MM.1S (cell line): ENCODE measurements around the gene RANBP1.

Experiments used
- DNase-seq: peaks from one replicate; pipeline ENCODE4 v3.0.0-alpha.2; 2015
- H2AFZ ChIP-seq: fragments of 300-600 bp; sonication (generic); 2 replicates; pipeline ENCODE4 v1.6.0; 2016; ENCODE audit warnings: antibody characterized with exemption, low read length
- H3F3A ChIP-seq: fragments of 300-600 bp; sonication (generic); 2 replicates; pipeline ENCODE4 v1.6.1; 2016; ENCODE audit warnings: mild to moderate bottlenecking, antibody characterized with exemption, low read length, moderate library complexity, mixed read lengths; ENCODE audit not compliant: insufficient read depth
- H3K27ac ChIP-seq: fragments of 300-600 bp; sonication (generic); 2 replicates; pipeline ENCODE4 v1.5.1; 2016; ENCODE audit warnings: mild to moderate bottlenecking, low read length
- H3K27me3 ChIP-seq: fragments of 300-600 bp; sonication (generic); replicated peaks from 2 replicates; pipeline ENCODE4 v1.6.0; 2016; ENCODE audit warnings: low read length; ENCODE audit not compliant: insufficient read depth
- H3K36me3 ChIP-seq: fragments of 300-600 bp; sonication (generic); replicated peaks from 2 replicates; pipeline ENCODE4 v1.6.1; 2016; ENCODE audit warnings: mild to moderate bottlenecking, low read length, mixed read lengths; ENCODE audit not compliant: insufficient read depth
- H3K4me1 ChIP-seq: fragments of 300-600 bp; sonication (generic); 2 replicates; pipeline ENCODE4 v1.6.1; 2016; ENCODE audit warnings: low read length, mixed read lengths
- H3K4me2 ChIP-seq: fragments of 300-600 bp; sonication (generic); 2 replicates; pipeline ENCODE4 v1.6.0; 2016; ENCODE audit warnings: low read depth, low read length
- H3K4me3 ChIP-seq: fragments of 300-600 bp; sonication (generic); 2 replicates; pipeline ENCODE4 v1.5.1; 2016; ENCODE audit warnings: low read length, mixed read lengths
- H3K79me2 ChIP-seq: fragments of 300-600 bp; sonication (generic); 2 replicates; pipeline ENCODE4 v1.6.1; 2016; ENCODE audit warnings: mixed run types, low read length, mixed read lengths
- H3K9ac ChIP-seq: fragments of 300-600 bp; sonication (generic); 2 replicates; pipeline ENCODE4 v1.6.1; 2016; ENCODE audit warnings: low read length, mixed read lengths
- H3K9me2 ChIP-seq: fragments of 300-600 bp; sonication (generic); replicated peaks from 2 replicates; pipeline ENCODE4 v1.6.1; 2016; ENCODE audit warnings: mild to moderate bottlenecking, low read length, mixed read lengths; ENCODE audit not compliant: insufficient read depth
- H3K9me3 ChIP-seq: fragments of 300-600 bp; sonication (generic); replicated peaks from 2 replicates; pipeline ENCODE4 v1.6.1; 2016; ENCODE audit warnings: mild to moderate bottlenecking, low read length, mixed read lengths; ENCODE audit not compliant: insufficient read depth
- H4K20me1 ChIP-seq: fragments of 300-600 bp; sonication (generic); 2 replicates; pipeline ENCODE4 v1.6.1; 2016; ENCODE audit warnings: mild to moderate bottlenecking, low read length, moderate library complexity, mixed read lengths; ENCODE audit not compliant: insufficient read depth
- EZH2 ChIP-seq: fragments of 300-600 bp; sonication (generic); optimal IDR thresholded peaks from 2 replicates; pipeline ENCODE3; 2017; ENCODE audit warnings: low read depth, mild to moderate bottlenecking, antibody characterized with exemption, low read length, mixed read lengths
- EZH2phosphoT487 ChIP-seq: fragments of 300-600 bp; sonication (generic); IDR thresholded peaks from 2 replicates; pipeline ENCODE4 v1.6.1; 2018; ENCODE audit warnings: antibody characterized with exemption, low read length
- TF ChIP-seq, protein P1 (sequence below): fragments of 300-600 bp; sonication (generic); IDR thresholded peaks from 2 replicates; pipeline ENCODE4 v1.5.1; 2016; ENCODE audit warnings: antibody characterized with exemption, low read length, mixed read lengths

The RANBP1 gene

DNA sequence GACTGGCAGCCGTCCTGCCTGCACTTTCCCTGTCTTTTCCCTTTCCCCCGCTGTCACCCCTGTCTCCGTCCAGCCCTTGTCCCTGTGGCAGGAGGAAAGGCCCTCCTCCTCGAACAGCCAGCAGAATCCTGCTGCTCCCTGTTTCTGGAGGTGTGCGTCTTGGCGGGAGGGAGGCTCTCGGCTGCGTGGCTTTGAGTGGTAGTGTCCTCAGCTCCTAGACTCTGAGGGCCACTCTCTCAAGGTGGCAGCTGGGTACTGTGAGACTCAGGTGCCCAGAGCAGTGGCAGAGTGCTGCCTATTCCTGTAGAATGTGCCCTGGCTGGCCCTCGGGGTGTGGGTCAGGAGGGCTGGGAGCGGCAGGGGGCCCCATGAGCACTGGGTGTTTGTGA, 9.1 kb upstream of the RANBP1 start:
- Histone ChIP-seq H3K36me3 (peaks cover 9% of the 10 kb centered on the region), H3K9me3 (no peaks in the 10 kb centered on the region), H3K27me3 (no peaks in the 10 kb centered on the region), H2AFZ (no peak overlapping the region), H3K4me3 (no peak overlapping the region), H3K79me2 (peaks cover 34% of the 10 kb centered on the region), H3K4me1 (no peaks in the 10 kb centered on the region), H3K9me2 (no peaks in the 10 kb centered on the region), H3F3A (peaks cover 17% of the 10 kb centered on the region), H3K4me2 (no peak overlapping the region), H3K9ac (no peak overlapping the region), H3K27ac (no peak overlapping the region), H4K20me1 (no peaks in the 10 kb centered on the region)
- no peak for DNase-seq
- no peak for TF ChIP-seq EZH2phosphoT487
- TF ChIP-seq EZH2, result no peak
- TF ChIP-seq, protein P1, sequence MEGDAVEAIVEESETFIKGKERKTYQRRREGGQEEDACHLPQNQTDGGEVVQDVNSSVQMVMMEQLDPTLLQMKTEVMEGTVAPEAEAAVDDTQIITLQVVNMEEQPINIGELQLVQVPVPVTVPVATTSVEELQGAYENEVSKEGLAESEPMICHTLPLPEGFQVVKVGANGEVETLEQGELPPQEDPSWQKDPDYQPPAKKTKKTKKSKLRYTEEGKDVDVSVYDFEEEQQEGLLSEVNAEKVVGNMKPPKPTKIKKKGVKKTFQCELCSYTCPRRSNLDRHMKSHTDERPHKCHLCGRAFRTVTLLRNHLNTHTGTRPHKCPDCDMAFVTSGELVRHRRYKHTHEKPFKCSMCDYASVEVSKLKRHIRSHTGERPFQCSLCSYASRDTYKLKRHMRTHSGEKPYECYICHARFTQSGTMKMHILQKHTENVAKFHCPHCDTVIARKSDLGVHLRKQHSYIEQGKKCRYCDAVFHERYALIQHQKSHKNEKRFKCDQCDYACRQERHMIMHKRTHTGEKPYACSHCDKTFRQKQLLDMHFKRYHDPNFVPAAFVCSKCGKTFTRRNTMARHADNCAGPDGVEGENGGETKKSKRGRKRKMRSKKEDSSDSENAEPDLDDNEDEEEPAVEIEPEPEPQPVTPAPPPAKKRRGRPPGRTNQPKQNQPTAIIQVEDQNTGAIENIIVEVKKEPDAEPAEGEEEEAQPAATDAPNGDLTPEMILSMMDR, result no peak

DNA sequence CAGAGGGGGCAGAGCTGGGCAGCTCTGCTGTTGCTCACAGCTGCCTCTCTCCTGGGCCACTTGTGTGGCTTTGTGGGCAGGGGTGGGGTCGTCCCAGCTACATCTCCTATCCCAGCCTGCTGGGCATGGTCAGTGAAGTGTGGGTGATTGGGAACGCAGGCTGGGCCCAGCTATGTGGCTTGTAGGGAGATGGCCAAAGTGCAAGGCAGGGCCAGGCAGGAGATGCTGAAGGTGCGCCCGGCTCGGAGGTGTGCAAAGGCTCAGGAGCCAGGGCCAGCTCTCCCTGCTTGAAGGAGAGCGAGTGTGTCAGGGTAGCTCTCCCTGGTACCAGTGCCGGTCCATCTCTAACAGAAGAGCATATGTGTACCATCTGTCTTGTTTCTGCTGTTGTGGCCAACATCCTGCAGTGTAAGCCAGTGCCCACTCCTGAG, 8.4 kb upstream of the RANBP1 start:
- H3K4me2 ChIP-seq, result no peak overlapping the region
- H3K4me3 ChIP-seq, result no peak overlapping the region
- H3K79me2 ChIP-seq, result peaks cover 35% of the 10 kb centered on the region
- H3K27me3 ChIP-seq, result no peaks in the 10 kb centered on the region
- H3K9me3 ChIP-seq, result no peaks in the 10 kb centered on the region
- H3K4me1 ChIP-seq, result no peaks in the 10 kb centered on the region
- TF ChIP-seq EZH2phosphoT487 (no peak), EZH2 (no peak)
- TF ChIP-seq, protein P1, result no peak
- H4K20me1 ChIP-seq, result no peaks in the 10 kb centered on the region
- no peak overlapping the region for H3K9ac ChIP-seq
- H3K9me2 ChIP-seq, result no peaks in the 10 kb centered on the region
- no peak for DNase-seq
- H3F3A ChIP-seq, result peaks cover 23% of the 10 kb centered on the region
- H3K36me3 ChIP-seq, result peaks cover 9% of the 10 kb centered on the region
- no peak overlapping the region for H2AFZ ChIP-seq
- no peak overlapping the region for H3K27ac ChIP-seq

DNA sequence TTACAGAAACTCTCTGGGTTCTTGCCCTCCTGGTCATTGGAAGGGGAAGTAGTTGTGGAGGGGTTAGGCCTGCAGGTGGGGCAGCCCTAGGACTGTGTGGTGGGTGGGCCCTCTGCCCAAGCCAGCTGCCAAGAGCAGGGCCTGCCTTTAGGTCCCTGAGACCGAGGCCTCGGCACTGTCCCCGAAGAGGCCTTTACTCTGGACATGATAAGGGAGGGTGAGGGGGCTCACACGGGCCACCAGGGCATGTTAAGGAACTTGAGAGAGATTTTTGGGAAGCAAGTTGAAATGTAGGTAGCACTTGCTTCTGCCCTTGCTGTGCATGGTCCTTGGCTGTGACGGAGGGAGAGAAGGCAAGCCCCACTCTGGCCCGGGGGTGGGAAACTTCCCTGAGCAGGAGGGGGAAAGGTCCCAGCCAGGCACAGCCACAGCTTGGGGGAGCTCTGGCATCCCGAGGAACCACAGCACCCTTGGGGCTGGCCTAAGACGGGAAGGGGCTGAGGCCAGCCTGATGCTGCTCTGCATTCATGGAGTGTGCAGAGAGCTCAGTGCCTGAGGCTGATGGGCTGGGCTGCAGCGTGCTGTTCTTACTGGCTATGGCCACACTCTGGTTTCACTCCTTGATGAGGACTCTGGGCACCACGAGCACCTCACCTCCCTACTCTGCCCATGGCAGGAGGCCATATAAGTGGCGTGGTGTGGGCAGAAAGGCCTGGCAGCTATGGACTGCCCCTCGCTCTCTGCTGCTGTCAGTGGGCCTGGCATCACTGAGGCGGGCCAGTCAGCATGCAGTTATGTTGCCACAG, 7.8 kb upstream of the RANBP1 start:
- DNase-seq, result no peak
- H3K9me2 ChIP-seq, result no peaks in the 10 kb centered on the region
- H2AFZ ChIP-seq, result no peak overlapping the region
- H3F3A ChIP-seq, result peaks cover 23% of the 10 kb centered on the region
- TF ChIP-seq EZH2phosphoT487 (no peak), EZH2 (no peak)
- TF ChIP-seq, protein P1, result no peak
- H3K9me3 ChIP-seq, result no peaks in the 10 kb centered on the region
- peaks cover 12% of the 10 kb centered on the region for H3K36me3 ChIP-seq
- H3K9ac ChIP-seq, result no peak overlapping the region
- H3K4me2 ChIP-seq, result no peak overlapping the region
- no peaks in the 10 kb centered on the region for H3K4me1 ChIP-seq
- H3K79me2 ChIP-seq, result peaks cover 37% of the 10 kb centered on the region
- H4K20me1 ChIP-seq, result no peaks in the 10 kb centered on the region
- H3K27me3 ChIP-seq, result no peaks in the 10 kb centered on the region
- no peak overlapping the region for H3K27ac ChIP-seq
- H3K4me3 ChIP-seq, result no peak overlapping the region
